Mammary epithelial cell (primary cell): ENCODE measurements around the gene ZMIZ1.

Source experiments
- EZH2 ChIP-seq: IDR thresholded peaks from 2 replicates; pipeline ENCODE4 v1.6.1; 2012; ENCODE audit warnings: low read length, inconsistent platforms, borderline replicate concordance
- TF ChIP-seq, protein P1 (sequence below), 2 donors: IDR thresholded peaks in 1 of 2; conservative IDR thresholded peaks in 1 of 2; 2 replicates each; pipeline ENCODE4 v1.5.1; 2011 to 2012; ENCODE audit warnings: inconsistent platforms in 2 of 2, low read length in 2 of 2, mild to moderate bottlenecking in 2 of 2, control low read depth in 1 of 2, low read depth in 1 of 2; ENCODE audit not compliant: insufficient read depth in 1 of 2; ENCODE audit errors: extremely low read depth in 1 of 2

DNA sequence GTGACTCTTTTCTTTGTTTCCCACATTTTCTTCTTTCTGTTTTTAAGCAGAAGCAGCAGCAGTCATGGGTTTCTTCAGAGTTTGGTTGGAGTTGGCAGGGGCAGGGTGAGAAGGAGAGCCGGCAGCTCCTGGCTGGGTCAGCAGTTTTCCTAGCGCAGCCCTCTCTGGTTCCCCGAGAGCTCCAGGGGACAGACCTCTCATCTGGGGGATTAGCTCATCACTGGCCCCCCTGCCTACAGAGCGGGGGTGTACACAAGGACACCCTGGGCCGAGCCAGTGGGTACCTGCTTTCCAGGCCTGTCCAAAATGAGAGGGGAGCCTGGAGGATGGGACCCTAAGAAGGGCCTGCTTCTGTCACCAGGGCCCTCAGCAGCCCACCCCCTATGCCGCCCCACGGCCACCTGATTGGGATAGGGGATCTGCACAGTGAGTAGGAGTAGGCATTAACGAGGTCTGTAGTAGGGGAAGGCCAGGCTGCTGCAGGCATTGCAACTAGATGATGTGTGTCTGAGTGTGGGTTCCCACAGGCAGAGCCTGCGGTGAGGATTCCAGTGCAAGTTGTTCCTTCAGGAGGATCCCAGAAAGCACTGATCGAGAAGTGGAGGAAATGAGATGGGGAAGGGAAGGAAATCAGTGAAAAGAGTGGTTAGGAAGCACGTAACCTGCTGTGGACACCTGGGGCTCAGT is 155.6 kb downstream of the ZMIZ1 start:
- TF ChIP-seq, protein P1, sequence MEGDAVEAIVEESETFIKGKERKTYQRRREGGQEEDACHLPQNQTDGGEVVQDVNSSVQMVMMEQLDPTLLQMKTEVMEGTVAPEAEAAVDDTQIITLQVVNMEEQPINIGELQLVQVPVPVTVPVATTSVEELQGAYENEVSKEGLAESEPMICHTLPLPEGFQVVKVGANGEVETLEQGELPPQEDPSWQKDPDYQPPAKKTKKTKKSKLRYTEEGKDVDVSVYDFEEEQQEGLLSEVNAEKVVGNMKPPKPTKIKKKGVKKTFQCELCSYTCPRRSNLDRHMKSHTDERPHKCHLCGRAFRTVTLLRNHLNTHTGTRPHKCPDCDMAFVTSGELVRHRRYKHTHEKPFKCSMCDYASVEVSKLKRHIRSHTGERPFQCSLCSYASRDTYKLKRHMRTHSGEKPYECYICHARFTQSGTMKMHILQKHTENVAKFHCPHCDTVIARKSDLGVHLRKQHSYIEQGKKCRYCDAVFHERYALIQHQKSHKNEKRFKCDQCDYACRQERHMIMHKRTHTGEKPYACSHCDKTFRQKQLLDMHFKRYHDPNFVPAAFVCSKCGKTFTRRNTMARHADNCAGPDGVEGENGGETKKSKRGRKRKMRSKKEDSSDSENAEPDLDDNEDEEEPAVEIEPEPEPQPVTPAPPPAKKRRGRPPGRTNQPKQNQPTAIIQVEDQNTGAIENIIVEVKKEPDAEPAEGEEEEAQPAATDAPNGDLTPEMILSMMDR (conservative IDR thresholded peaks at IDR 0.05 in 1 of 2, IDR thresholded peaks at IDR 0.05 in 1 of 2; ENCODE audit: extremely low read depth in 1 of 2, insufficient read depth in 1 of 2, low read depth in 1 of 2, low read length in 2 of 2) = no peak
- no peak for TF ChIP-seq EZH2
